Activated T-cell treated with anti-CD3 and anti-CD28 coated beads for 24 hours (primary cell): ENCODE results near the gene INTS12.

Experiments used
- DNase-seq: peaks from one replicate; pipeline ENCODE4 v3.0.0-alpha.2; 2020; ENCODE audit warnings: low read depth

The INTS12 gene

DNA sequence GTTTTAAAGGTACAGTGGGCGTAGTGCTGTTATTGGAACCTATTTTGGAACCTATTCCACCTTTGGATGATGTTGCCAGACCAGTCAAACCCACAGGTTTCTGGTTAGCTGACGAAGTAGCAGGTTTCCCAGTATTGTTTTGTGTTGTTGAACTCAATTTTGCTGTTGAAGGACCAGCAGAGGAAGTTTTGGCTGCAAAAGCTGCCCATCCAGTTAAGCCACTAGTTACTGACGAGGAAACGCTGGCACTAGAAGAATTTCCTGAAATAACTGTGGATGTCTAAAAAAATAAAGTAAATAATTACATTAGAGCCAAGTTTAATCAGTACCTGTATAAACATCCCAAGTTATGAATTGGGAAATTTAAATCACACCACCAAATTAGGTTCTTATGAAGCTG, 25.5 kb downstream of the INTS12 start:
- DNase-seq, result no peak

DNA sequence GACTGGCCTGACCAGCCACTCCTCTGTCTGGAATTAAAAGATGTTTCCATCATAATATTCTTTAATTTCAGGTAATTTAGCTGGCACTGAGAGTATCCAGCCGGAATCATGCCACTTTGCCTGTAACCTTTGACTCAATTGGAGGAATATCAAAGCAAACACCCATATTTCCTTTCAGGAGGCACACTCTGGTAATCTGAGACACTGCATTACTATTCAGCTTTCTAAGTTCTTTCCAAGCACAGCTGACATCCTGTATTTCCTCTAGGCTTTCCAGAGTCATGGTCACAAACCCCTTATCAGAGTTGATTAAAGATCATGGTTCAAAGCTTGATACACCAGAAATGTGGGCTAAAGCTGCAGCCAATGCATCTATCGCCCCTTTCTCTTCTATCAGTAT, 29.3 kb downstream of the INTS12 start:
- DNase-seq, result no peak

DNA sequence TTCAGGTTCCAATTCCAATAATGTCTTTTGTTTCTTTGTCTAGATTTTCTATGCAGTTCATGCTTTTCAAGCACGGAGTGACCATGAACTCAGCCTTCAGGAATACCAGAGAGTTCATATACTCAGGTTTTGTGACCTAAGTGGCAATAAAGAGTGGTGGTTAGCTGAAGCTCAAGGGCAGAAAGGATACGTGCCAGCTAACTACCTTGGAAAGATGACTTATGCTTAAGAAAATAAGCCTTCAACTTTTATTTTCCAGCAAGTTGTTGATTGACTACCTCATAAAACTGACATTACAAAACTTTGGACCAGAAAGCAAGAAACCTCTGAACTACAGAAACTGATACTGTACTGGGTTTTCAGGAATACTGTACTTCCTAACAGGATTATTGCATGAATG, 30.8 kb downstream of the INTS12 start:
- no peak for DNase-seq

DNA sequence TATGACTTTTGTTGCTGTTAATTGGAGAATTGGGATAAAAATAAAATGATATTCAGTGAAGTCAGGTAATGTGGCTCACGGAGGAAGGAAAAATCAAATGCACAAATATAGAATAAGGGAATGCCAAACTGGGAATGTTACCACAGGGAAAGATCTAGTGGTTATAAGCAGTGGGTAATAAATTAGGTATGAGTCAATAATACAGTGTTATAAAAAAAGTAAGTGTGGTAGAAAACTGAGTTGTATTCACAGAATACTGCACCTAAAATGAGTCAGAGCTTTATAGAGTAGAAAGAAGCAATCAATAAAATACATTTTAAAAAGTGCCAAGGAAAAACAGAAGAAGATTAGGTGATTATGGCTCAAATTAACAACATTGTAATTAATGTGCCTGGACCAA, 34.5 kb downstream of the INTS12 start:
- DNase-seq, result no peak

DNA sequence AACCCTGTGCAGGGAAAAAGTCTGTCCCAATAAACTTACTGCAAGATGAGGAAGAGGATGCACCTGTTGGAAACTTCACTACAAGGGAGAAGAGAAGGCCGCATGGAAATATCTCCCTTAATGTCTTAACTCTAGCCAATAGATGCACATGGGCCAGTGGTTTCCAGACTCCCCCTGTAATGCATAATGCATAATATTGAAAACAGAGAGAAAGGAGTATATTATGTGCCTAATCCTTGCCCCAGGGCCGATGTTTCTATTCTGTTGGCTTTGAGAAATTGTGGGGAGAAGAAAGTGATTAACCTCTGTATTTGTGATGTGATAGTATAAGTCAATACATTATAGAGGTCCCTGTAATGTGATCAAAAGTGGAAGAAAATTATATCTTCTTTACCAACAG, 37.2 kb downstream of the INTS12 start:
- DNase-seq, result no peak

DNA sequence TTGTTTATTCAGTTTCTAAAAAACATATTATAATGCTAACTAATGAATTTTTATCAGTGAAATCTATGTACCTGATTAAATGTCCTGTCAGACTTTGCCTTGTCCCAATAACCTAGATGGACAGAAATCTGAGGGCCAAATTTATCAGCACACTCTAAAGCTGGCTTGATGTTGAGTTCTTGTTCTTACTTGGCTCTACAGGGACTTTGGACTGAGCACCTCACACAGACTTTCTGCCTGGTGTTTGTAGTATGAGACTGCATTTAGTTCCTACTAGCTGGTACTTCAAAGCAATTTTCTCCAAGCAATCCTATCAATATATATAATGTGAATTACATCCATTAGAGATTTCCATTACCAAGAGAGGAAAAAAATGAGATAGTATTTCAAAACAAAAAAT, 37.8 kb downstream of the INTS12 start:
- DNase-seq, result no peak

DNA sequence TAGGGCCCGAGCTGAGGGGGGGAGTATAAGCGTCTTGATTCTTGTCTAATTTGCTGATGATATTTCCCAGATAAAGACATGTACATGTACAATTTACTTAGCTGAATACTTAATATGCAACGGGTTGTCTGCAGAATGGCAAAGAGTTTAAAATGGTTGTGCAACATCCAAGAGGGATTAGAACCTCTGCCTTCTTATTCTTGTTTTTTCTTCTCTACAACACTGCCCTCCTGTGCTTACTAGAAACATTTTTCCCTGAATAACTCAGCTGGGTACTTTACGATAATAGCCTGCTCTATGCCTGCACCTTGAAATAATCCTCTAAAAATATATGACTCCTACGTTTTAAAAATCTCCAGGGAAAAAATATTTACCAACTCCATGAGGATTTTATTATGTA, 41.8 kb downstream of the INTS12 start:
- no peak for DNase-seq

DNA sequence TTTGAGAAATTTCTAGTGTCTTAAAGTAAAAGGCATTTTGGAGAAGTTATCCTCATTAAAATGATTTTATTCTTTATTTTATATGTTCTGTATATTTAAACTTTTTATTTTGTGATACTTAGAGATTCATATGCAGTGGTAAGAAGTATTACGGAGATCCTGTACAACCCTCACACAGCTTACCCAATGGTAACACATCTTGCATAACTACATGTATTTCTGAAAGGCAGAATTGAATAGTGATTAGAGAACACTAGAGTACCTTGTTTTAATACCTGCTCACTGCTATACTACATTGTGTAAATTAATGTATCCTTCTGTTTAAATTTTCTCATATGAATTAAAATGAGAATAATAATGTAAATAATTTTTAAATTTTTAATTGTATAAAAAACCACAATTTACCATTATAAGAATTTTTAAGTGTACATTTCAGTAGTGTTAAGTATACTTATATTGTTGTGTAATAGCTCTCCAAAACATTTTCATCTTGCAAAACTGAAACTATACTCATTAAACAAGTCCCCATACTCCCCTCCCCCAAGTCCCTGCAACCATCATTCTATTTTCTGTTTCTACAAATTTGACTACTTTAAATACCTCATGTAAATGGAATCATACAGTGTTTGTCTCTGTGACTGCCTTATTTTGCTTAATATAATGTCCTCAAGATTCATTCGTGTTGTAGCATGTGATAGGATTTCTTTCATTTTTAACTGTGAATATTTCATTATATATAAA, 45.4 kb downstream of the INTS12 start:
- no peak for DNase-seq

DNA sequence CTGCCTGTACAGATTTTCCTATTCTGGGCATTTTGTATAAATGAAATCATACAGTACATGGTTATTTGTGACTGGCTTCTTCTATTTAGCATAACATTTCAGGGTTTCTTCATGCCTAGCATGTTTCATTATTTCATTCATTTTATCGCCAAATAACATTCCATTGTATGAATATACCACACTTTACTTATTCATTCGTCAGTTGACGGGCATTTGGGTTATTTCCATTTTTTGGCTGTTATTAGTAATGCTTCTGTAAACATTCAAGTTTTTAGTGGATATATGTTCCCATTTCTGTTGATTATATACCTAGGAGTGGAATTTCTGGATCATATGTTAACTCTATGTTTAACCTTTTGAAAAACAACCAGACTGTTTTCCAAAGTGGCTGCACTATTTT, 47.5 kb downstream of the INTS12 start:
- DNase-seq, result no peak

DNA sequence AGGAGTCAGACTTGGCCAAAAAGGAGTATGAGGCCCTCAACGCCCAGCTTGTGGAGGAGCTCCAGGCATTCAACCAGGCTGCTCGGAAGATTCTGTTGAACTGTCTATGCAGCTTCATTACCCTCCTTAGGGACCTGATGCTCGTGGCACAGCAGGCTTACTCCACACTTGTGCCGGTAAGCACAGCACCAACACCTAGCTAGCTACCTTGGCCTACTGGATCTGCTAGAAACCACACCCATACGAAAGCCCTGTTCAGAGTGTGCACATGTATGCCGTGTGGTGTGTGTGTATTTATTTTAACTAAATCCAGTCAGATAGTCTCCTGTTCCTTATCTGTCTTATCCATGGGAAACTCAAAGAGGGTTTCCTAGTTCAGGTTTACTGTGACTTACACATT, 49.3 kb downstream of the INTS12 start:
- DNase-seq, result no peak

DNA sequence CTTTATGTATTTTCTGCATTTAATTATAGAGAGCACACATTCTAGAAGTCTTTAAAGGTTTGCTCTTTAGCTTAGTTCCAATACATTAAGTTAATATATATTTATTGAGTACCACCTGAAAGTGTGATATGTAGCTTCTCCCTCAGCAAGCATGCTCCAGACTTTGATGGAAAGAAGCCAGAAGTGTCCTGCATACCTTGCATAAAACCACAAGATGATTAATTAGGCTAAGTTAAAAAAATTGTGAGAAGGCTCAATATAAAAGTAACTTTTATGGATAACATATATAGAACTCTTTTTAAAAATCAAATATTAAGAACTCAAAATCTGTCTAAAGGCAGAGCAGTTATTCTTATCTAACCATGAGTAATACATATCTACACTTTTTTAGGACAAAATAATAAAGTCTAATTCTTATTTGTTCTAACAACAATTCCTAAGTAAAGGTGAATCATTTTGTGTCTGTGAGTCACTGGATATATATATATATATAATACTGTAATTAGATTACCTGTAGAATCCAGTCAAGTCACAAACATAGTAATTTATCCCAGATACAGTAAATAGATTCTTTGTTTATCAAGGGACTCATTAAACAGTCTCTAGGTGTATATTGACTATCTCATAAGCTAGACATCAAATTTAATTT, 51.2 kb downstream of the INTS12 start:
- DNase-seq, result no peak

DNA sequence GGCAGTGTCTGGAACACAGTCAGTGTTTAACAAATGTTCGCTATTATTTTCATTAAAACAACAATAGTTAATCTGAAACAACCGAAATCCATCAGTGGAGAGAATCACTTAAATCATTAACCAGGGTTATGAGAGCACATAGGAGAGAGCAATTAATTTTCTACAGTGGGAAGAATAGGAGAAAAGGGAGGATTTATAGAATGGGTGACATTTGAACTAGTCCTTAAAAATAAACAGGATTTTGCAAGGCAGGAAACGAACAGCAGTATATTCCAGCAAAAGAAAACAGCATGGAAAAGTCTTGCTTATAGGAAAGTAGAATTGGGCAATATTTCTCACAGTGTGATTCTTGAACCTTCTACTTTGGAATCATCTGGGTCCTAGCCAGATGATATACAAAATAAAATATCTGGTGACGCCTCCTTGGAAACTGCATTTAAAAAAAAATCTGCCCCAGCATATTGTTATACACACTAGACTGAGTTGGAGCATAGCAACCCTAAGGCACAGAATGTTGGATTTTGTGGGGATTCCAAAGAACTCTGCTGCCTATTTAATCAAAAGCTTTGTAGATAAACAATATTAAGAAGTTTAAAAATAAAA, 56.1 kb downstream of the INTS12 start:
- no peak for DNase-seq

DNA sequence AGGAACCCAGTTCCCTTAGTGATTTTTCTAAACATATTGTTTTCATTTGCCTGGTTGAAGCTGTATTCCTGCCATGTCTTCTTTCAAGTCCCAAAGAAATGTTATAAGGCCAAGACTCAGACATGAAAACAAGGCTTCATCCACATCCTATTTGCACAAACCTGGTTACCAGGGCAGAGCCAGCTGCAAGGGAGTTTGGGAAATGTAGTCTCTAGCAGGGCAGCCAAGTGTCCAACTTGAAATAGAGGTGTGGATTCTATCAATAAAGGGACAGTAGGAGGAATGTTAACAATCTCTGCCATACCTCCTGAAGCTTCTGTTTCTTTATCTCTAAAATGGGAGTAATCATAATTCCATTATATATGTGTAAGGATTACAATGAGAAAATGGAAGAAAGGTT, 56.6 kb downstream of the INTS12 start:
- no peak for DNase-seq

DNA sequence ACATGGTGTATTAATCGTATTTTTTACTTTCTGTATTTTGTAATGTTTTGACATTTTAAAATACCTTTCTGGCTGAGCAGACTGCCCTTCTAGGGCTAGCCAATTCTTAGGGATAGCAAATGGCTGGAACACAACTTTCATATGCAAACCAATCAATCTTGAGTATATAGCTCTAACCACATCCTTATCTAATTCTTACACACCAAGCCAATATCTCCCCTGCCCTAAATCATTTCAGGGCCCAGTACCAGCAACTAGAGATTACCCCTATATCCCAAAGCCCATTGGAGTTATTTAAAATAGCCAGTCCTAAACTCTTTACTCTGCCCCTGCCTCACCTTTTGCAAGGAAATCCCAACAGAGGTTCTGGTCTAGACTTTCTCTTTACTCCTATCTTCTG, 58.3 kb downstream of the INTS12 start:
- DNase-seq, result no peak

DNA sequence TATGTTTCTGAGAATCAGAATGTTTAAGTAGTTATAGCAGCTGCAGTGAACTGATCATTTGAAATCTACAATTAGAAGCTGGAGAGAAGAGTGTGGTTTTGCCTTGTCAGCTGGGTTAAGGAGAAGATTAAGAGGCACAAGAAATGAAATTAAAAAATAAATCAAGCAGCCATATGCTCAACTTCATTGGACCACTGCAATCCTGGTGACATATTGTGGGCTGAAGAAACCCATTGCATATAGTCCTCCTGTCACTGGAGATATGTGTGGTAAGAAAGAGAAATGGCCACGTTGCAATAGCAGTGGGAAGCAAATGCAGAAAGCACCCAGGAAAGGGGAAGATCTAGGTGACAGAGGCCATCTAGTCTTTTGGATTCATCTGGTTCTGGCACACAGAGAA, 63.0 kb downstream of the INTS12 start:
- no peak for DNase-seq

DNA sequence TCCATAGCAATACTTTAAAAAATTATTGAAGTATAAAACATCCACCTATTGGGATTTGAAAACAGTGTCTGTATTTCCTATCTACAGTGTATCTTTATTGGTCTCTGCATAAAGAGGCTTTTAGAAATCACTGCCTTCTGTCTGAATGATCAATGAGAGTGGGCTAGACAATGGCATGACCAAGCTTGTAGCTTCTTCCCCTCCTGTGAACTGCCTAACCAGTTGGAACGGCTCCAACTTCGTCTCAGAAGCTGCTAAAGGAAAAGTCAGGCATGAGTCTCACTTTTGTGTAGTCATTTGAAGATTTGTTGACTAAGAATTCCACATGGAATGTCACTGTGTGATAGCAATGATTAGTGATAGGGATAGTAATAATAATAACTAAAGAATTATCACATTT, 64.2 kb downstream of the INTS12 start:
- no peak for DNase-seq

DNA sequence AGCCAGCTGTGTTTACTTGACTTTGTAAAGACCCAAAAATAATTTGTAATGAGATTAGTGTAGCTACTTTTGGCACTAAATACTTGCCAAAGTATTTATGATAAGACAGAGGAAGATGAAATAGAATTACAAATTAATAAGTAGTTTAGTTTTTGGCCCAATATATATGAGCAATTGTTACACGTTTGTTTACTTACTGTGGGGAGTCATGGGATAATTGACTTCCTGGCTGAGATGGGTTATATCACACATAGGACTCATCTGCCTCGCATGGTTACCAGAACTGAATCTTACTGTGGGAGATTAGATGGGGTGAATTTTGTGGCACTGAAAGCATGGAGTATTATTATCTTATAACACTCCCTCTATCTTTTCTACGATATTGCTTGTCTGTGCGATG, 66.6 kb downstream of the INTS12 start:
- no peak for DNase-seq

DNA sequence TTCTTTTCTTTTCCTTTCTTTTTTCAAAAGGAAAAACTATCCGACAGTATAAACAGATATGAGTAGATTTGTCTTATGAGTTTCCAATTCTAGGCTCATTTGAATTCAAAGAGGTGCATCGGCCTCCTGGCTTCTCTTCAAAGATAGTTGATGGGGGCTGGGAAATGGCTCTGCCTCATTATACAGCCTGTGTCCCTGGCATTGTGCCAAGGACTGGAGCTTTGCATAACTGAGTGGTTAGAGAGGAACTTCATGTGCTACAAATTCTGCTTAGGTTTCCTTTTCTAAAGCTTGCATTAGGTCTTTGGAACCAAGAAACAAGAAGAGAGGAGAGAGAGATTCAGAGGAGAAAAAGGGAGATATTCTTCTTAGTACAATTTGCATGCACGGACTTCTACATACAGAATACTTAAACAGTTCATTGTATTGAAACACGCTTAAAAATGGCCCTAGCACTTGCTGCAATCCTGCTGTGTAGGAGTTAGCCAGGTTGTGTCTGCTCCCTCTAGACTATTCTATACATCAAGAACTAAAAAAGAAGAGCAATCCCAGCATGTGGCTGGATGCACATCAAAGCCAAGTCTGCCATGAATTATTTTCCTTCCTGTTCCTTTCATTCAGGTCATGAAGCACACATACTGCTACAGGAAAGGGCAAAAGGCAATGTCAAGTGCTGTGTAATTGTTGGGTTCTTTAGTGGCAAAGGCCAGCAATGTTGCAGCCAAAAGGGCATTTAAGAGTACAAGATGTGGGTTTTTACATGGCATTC, 70.9 kb downstream of the INTS12 start:
- no peak for DNase-seq

DNA sequence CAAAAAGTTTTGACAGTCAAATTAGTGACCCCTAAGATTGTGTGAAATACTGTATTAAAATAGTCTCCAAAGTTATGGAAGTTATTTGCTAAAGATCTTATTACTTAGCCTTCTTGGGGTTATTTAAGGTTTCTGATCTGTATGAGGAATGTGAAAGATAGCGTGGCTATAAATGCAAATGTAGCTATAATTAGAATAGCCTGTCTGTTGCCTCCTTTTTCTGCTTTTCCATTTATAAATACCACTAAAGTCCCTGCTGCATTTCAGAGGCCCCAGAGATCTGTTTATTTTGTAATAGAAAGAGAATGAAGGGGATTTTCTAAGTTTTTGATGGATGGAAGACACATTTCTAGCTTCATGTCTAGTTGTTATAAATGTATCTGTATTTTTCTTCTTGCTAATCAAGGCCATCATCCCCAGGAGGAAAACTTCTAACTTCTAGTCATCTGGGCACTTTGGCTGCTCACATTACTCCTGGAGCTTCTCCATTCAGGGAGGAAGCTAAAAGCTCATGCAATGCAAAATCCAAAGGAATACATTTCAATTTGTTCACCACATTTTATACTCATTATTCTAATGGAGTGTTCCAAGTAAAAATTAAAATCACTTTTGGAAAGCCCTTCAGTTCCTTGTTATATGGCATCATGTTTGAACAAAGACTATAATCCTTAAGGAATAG, 73.9 kb downstream of the INTS12 start:
- DNase-seq, result no peak

DNA sequence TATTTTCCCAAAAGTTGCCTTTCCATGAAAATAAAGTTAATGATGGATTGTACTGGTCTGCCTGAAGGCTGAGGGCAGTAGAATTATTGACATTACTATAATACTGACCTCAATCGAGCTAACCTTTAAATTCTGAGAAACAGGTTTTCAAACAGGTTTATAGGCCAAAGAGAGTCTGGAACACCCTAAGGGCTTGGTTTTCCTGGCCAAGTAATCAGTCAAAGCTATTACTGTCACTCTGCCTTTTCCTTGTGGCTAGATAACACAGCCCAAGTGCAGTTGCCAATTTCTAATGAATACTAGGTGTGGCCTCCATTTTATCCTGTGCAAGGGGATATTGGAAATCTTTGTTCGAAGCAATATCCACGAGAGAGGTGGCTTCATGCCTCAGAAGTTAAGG, 75.2 kb downstream of the INTS12 start:
- no peak for DNase-seq
